NCI-H2171 (cell line): Measurements from ENCODE around the gene GRK3.
"Not testable (repeated sequence)": the region's sequence is repeated elsewhere in the genome, so short reads cannot be mapped to it uniquely, and the experiment has no call there.

Experiments
- DNase-seq: peaks from one replicate; lab custom pipeline; 2025; lab: John Stamatoyannopoulos, UW

Gene GRK3

GRCh38 chr22:25551396-25551795 lies 13.1 kb upstream of the GRK3 start:
- no peak for DNase-seq

GRCh38 chr22:25552405-25552804 lies 12.1 kb upstream of the GRK3 start:
- not testable (repeated sequence) for DNase-seq

- no peak for DNase-seq
Measured at GRCh38 chr22:25553131-25553530, 11.3 kb upstream of the GRK3 start.

GRCh38 chr22:25554238-25554671 lies 10.2 kb upstream of the GRK3 start:
- no peak for DNase-seq

DNA sequence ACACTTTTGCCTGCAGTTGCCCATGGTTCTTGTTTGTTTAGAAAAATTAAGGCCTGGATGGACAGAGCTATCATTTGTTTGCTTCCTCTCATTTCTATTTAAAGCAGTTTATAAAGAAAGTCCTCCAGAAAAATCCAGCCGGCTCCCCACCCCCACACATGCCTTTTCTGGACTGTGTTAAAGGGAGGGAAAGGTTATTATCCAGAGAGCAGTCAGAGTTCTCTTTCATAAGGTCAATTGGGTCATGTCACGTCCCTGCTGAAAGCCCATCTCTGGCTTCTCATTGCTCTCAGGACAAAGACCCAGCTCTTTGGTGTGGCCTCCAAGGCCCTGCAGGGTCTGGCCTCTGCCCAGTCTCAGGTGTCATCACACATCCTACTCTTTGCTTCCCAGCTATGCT lies 9.8 kb upstream of the GRK3 start:
- no peak for DNase-seq

GRCh38 chr22:25555586-25555985 lies 8.9 kb upstream of the GRK3 start:
- DNase-seq: no peak

DNA sequence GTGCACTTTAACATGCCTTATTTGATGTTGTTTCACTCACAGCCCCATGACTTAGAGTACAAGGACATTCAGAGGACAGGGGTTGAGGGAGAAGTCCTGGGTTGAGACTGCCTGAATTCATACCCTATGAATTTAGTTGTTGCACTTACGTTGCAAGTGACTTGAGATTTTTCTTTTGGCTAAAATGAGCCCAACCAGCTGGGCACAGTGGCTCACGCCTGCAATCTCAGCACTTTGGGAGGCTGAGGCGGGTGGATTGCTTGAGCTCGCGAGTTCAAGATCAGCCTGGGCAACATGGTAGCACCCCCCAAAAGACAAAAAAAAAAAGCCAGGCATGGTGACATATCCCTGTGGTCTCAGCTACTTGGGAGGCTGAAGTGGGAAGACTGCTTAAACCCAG lies 7.3 kb upstream of the GRK3 start:
- DNase-seq: no peak

DNA sequence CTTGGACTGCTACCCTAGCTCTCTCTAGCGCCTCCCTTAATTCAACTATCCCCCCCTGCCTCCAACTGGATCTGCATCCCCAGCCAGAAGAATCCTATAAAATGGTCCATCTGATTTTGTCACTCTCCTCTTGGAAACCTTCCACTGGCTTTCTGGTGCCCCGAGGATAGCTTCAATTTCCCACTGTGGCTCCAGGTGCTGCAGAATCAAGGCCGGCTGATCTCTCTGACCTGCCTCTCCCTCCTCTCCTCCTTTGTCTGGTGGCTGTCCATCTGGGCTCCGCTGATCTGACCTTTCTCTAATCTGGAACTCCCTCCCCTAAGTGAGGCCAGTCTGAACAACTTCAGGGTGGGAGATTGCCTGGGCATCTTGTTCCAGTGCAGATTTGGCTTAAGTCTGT lies 6.1 kb upstream of the GRK3 start:
- DNase-seq: no peak

DNA sequence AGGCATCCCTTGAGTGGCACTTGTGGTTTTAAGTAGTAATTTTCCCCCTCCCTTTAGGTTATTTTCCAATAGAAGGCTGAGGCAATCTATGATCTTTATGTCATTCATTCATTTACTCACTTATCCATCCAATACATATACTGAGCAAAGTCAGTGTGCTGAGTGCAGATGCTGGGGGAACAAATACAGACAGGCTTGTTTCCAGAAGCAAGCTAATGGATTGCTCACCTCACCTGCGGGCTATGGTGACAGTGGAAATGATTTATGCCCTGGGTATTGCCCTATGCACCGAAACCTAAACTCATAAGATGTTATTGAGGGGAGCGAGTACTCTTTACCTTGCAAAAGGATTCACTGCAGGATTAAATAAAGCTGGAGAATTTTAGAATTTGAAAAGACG lies 4.6 kb upstream of the GRK3 start:
- not testable (repeated sequence) for DNase-seq

- DNase-seq: not testable (repeated sequence)
Measured at GRCh38 chr22:25561182-25561581, 3.3 kb upstream of the GRK3 start.

DNA sequence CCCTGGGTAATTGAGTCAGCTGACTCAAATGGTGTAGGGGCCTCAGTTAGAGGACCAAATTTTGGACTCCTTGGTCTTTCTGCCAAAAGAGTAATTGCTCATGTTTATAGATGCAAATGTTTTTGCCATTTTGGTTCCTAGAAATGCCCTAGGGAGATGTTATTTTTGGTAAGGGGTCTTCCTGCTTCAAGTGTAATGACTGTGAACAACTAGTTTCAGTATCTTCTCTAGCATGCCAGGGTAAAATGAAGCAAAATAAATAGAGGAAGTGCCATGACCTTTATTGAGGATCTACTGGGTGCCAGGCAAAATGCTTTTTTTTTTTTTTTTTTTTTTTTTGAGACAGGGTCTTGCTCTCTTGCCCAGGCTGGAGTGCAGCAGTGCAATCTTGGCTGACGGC lies 2.5 kb upstream of the GRK3 start:
- DNase-seq: not testable (repeated sequence)

DNA sequence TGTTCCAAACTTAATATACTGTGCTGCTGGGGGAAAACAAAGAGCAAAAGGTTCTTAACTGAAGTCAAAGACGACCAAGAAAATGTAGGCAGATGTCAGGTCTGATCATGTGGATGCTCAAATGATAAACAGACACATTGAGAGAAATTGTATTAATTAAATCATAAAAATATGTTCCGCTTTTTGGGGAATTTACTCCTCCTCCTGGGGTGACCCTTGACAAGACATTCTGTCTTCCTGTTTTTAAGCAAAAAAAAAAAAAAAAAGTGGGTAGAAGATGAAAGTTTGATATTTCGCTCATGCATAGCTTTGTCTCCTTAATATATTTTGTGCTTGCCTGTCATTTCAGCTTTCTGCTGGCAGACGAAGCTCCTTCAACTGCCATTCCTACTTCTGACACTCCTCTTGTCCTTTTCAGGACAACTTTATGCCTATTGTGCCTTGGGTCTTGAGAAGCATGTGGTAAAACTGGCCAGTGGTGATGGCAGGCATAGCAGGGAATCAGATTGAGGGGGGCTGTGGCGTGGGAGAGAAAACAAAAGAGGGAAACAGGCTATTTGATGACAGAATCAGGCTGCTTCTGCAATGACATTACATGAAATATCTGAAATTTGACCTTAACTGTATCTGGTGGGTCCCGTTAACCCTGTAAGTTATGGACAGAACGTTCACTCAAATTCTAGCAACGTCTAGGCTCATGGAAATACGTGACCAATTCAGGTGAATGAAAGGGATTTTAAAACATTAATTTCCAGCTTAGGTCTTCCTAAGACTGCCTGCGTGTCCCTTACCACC lies 1.3 kb upstream of the GRK3 start:
- not testable (repeated sequence) for DNase-seq

DNA sequence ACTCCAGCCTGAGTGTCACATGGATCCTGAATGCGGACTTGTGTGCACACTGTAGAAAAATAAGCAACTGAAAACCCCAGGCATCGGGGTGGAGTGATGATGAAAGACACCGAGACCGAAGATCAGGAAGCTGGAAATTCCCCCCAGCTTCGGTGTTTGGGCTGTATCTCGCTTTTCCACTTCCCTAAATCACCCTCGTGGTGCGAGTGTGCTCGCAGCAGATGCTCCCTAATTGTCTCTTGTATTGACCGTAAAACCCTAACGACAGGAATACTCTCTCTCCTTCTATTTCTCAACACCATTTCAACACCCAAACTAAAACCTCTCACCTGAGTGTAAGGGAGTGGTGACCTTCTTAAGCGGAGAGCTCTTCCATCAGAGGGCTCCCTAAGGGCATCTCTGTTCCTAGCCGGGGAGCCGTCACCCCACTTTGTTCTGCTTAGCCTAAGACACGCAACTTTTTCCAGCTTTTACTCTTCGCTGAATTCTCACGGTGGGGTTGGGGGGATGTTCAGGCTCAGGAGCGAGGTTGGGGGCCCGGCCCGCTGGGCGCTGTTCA lies 635 bp upstream of the GRK3 start:
- no peak for DNase-seq

GRCh38 chr22:25564979-25565677 lies 653 bp downstream of the GRK3 start:
- DNase-seq: peak; percentile 19

- DNase-seq: no peak
Measured at GRCh38 chr22:25566186-25566897, 1.9 kb downstream of the GRK3 start.

GRCh38 chr22:25566898-25567235 lies 2.4 kb downstream of the GRK3 start:
- DNase-seq: no peak

DNA sequence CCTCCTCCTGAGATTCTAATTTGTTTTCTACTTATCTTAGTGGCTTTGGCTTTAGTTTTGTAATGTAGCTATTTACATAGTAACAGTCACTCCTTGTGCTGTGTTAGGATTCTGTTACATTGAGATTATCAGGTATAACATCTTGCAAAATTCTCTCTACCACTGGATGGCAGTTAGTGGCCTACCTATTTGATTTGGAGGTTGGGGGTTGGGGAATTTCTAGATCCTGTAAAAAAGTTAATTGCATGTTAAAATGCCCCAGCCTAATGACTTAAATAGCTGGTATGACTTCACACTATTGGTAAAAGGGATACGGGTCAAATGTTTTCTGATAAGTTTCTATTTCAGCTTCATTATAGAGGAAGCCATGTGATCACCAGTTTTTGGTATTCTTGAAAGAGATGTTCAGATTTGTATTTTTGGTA lies 2.8 kb downstream of the GRK3 start:
- DNase-seq: no peak

- not testable (repeated sequence) for DNase-seq
Measured at GRCh38 chr22:25568066-25568465, 3.6 kb downstream of the GRK3 start.

DNA sequence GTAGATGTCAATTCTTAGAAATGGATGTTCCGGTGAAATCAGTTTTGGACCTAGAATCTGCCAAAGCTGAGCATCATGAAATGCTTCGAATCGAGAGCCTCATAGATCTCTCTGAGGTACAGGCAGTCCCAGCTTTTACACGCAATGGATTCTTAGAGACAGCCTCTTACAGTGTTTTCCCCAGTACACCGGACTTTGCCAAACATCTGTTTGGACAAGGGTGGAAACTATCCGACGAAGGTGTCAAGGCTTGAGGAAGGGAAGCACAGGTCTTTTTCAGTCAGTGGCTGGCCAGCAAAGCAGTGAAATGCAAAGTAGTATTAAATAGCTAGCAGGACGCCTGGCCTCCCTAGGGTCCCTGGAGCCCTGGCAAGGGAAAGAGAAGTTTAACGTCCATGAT lies 4.9 kb downstream of the GRK3 start:
- DNase-seq: no peak

DNA sequence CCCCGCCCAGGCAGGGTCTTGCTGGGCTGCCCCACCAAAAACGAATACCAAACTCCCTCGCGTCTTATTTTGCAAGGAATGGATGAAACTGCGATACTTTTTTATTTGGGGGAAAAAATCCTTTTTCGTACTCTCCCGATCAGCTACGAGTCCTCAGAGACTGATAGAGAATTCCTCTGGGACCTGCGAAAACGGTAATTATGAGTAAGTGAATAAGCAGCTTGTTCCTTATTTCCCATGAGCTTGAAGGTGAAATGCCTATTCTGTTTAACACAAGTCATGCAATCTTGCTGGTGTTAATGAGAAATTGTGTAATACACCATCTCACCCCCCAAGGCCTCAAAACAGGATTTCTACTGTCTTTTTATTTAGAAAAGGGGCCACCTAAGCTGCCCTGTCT lies 5.5 kb downstream of the GRK3 start:
- no peak for DNase-seq

GRCh38 chr22:25570486-25570885 lies 6.0 kb downstream of the GRK3 start:
- no peak for DNase-seq

DNA sequence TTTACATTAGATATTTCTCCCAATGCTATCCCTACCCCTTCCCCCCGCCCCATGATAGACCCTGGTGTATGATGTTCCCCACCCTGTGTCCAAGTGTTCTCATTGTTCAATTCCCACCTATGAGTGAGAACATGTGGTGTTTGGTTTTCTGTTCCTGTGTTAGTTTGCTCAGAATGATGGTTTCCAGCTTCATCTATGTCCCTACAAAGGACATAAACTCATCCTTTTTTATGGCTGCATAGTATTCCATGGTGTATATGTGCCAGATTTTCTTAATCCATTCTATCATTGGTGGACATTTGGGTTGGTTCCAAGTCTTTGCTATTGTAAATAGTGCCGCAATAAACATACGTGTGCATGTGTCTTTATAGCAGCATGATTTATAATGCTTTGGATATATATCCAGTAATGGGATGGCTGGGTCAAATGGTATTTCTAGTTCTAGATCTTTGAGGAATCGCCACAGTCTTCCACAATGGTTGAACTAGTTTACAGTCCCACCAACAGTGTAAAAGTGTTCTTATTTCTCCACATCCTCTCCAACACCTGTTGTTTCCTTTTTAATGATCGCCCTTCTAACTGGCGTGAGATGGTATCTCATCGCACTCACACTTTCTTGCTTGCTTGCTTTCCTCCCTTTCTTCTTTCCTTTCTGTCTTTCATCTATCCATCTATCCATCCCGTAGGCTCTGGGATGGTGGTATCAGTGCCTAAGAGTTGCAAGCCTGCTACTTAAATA lies 7.7 kb downstream of the GRK3 start:
- DNase-seq: not testable (repeated sequence)
